ENCODE measurements around the gene CDCA5. TPM values are rescaled to one million over a fixed set of nuclear protein-coding genes. Genes with fewer than 3 reads are reported as not detected.

CDCA5 gene
- total RNA-seq, 1 donor from 2014 or later, result 16.5 TPM

DNA sequence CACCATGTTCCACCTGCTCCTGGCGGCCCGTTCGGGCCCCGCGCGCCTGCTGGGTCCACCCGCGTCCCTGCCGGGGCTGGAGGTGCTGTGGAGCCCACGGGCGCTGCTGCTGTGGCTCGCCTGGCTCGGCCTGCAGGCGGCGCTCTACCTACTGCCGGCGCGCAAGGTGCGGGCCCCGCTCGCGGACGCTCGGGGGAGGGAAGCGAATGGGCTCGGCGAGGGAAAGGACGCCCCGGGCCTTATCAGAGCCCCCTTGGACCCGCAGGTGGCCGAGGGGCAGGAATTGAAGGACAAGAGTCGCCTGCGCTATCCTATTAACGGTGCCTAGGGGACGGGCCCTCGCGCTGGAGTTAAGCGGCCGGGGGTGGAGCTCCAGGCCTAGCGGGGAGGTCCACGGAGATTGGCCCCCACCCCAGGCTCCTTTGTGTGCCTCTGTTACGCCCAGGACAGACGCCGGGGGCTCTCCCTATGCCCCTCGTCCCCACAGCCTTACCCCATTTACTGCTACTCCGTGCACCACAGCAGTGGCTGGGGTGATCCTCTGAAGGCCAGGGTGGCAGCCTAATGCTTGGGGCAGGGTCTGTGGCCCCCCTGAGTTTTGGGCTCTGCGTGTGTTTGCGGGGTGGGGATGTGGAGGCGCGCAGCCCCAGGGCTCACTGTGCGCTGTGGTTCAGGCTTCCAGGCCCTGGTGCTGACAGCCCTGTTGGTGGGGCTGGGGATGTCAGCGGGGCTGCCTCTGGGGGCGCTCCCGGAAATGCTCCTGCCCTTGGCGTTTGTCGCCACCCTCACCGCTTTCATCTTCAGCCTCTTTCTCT lies 28.9 kb upstream of the CDCA5 start:
- H3K27me3 Mint-ChIP-seq (ENCODE audit: low read depth), result peaks cover 2% of the 10 kb centered on the region
- H3K36me3 Mint-ChIP-seq, result peaks cover under 1% of the 10 kb centered on the region
- TF ChIP-seq, protein P1, sequence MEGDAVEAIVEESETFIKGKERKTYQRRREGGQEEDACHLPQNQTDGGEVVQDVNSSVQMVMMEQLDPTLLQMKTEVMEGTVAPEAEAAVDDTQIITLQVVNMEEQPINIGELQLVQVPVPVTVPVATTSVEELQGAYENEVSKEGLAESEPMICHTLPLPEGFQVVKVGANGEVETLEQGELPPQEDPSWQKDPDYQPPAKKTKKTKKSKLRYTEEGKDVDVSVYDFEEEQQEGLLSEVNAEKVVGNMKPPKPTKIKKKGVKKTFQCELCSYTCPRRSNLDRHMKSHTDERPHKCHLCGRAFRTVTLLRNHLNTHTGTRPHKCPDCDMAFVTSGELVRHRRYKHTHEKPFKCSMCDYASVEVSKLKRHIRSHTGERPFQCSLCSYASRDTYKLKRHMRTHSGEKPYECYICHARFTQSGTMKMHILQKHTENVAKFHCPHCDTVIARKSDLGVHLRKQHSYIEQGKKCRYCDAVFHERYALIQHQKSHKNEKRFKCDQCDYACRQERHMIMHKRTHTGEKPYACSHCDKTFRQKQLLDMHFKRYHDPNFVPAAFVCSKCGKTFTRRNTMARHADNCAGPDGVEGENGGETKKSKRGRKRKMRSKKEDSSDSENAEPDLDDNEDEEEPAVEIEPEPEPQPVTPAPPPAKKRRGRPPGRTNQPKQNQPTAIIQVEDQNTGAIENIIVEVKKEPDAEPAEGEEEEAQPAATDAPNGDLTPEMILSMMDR (IDR thresholded peaks at IDR 0.05; ENCODE audit: unreplicated experiment), result peak; percentile 84
- no peaks in the 10 kb centered on the region for H3K9me3 Mint-ChIP-seq
- peak overlapping the region; percentile 95 for H3K4me3 Mint-ChIP-seq
- DNase-seq (ENCODE audit: low spot score in 2 of 2, unreplicated experiment in 2 of 2), result peak in 1 of 2 experiments; percentile 76
- peak overlapping the region; percentile 96 for H3K27ac Mint-ChIP-seq
- peaks cover 34% of the 10 kb centered on the region for H3K4me1 Mint-ChIP-seq

DNA sequence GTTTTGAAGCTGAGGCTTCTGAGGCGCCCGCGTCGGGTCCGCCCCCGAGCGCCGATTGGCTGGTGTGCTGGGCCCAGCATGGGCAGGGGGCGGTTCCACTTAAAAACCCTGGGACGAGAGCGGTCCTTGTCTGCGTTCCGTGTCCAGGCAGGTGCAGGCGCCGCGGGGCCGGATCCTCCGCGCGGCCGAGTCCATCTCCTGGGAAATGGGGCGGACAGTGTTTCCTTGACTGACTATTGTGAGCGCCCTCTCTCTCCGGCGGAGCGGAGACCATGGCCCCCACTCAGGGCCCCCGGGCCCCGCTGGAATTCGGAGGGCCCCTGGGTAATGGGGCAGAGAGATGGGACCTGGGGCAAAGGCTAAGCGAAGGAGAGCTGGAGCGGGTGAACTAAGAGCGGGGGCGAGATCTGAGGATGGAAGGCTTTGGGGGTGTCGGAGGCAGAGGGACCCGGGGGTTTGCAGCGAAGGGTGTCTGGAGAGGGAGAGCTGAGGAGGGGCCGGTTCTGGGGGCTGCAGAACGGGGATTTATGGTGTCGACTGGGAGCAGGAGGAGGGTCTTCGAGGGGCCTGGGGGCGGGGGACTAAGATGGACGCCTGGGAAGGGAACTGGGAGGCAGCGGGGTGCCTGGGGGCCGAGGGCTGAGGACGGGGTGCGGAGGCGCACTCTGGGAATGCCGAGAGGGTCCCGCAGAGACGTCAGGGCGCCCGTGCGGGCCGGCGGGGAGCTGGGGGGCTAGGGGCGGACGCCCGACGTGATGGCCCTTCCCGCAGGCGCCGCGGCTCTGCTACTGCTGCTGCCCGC lies 28.1 kb upstream of the CDCA5 start, which contains the start of gene TM7SF2:
TSS of gene TM7SF2 (plus strand) at position 129 of the 802 bp plus-strand sequence. CDS start at position 273, 144 bp downstream.
- H3K4me3 Mint-ChIP-seq, result peak within 1 kb of the TSS; percentile 95
- H3K36me3 Mint-ChIP-seq, result no peaks in the 10 kb centered on the region
- peak; percentile 91 to 92 for DNase-seq (ENCODE audit: low spot score in 2 of 2, unreplicated experiment in 2 of 2)
- peak within 1 kb of the TSS; percentile 96 for H3K27ac Mint-ChIP-seq
- peaks cover 2% of the 10 kb centered on the region for H3K27me3 Mint-ChIP-seq (ENCODE audit: low read depth)
- H3K9me3 Mint-ChIP-seq, result no peaks in the 10 kb centered on the region
- TF ChIP-seq, protein P1 (IDR thresholded peaks at IDR 0.05; ENCODE audit: unreplicated experiment), result no peak
- peaks cover 34% of the 10 kb centered on the region for H3K4me1 Mint-ChIP-seq

DNA sequence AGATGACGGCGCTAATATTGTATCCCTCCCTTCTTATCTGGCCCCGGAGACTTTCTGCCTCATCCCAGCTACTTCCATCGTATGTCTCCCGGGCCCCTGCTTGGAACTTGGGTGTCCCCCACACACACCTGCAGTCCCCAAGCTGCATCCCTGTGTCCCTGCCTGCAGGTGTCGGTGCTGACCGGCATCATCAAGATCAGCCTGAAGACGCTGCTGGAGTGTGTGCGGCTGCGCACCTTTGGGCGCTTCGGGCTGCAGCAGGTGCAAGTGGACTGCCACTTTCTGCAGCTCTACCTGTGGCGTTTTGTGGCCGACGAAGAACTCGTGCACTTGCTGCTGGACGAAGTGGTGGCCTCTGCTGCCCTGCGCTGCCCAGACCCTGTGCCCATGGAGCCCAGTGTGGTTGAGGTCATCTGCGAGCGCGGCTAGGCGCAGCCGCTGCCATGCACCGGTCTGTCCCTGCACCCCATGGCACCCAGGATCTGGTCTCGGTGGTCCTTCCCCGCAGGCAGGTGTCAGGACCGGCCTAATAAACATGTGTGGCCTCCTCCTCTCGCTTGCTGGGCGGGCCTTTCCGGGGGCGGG lies 27.4 kb upstream of the CDCA5 start:
- Mint-ChIP-seq H3K27me3 (ENCODE audit: low read depth) (peaks cover 2% of the 10 kb centered on the region), H3K4me3 (peak overlapping the region; percentile 95), H3K27ac (peak overlapping the region; percentile 93), H3K4me1 (peaks cover 31% of the 10 kb centered on the region), H3K36me3 (no peaks in the 10 kb centered on the region), H3K9me3 (no peaks in the 10 kb centered on the region)
- no peak for DNase-seq (ENCODE audit: low spot score in 2 of 2, unreplicated experiment in 2 of 2)
- TF ChIP-seq, protein P1 (IDR thresholded peaks at IDR 0.05; ENCODE audit: unreplicated experiment), result no peak

DNA sequence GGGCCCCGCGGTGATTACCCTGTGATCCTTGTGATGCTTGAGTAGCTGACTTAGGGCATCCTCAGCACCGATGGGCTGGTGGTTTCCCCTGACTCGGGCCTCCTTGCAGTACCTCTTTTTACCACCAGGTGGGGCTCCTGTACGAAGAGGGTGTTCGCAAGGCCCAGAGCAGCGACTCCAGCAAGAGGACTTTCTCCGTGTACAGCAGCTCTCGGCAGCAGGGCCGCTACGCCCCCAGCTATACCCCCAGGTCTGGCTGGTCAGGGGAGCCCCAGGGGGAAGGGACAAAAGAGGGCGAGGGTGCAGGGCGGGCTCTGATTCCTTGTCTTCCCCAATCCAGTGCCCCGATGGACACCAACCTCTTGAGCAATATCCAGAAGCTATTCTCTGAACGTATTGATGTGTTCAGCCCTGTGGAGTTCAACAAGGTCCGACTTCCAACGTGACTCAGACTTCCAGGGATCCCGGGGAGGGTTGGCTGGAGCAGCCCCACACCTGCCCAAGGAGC lies 26.6 kb upstream of the CDCA5 start:
- Mint-ChIP-seq H3K4me3 (no peak overlapping the region), H3K9me3 (no peaks in the 10 kb centered on the region), H3K36me3 (no peaks in the 10 kb centered on the region), H3K4me1 (peaks cover 31% of the 10 kb centered on the region), H3K27ac (peak overlapping the region; percentile 12), H3K27me3 (ENCODE audit: low read depth) (peaks cover 2% of the 10 kb centered on the region)
- TF ChIP-seq, protein P1 (IDR thresholded peaks at IDR 0.05; ENCODE audit: unreplicated experiment), result peak; percentile 100
- DNase-seq (ENCODE audit: low spot score in 2 of 2, unreplicated experiment in 2 of 2), result peak; percentile 81 to 98
